HG03439 (cell line): ENCODE data around the gene OR1C1.
"Not testable (repeated sequence)": the region's sequence is repeated elsewhere in the genome, so short reads cannot be mapped to it uniquely, and the experiment has no call there.

Source experiments
- ATAC-seq: cut with Tn5 transposase; IDR thresholded peaks from one replicate; pipeline ENCODE4 v1.9.1; 2021; ENCODE audit warnings: mild to moderate bottlenecking, moderate library complexity; ENCODE audit not compliant: unreplicated experiment

The OR1C1 gene, protein sequence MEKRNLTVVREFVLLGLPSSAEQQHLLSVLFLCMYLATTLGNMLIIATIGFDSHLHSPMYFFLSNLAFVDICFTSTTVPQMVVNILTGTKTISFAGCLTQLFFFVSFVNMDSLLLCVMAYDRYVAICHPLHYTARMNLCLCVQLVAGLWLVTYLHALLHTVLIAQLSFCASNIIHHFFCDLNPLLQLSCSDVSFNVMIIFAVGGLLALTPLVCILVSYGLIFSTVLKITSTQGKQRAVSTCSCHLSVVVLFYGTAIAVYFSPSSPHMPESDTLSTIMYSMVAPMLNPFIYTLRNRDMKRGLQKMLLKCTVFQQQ

DNA sequence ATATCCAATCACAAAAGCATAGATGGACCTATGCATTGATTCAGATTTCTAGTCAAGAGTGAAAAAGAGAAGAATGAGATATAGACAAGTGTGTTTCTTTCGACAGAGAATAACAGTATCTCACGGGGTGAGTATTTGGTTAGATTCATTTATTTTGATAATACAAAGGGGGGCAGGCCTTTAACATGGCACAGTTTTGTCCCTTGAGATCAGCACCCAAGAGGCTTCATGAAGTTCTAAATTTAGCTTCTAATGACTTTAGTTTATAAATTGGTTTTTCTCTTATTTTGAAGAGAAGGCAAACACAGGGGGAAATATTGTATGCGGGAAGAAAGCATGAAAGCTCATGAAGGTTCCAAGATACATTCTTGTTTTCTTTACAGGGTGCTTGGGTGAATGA lies at the start of gene OR1C1:
TSS of gene OR1C1 (minus strand) at position 101 of the 400 bp plus-strand sequence. CDS start 2,150 bp downstream, outside the sequence.
- no peak for ATAC-seq

DNA sequence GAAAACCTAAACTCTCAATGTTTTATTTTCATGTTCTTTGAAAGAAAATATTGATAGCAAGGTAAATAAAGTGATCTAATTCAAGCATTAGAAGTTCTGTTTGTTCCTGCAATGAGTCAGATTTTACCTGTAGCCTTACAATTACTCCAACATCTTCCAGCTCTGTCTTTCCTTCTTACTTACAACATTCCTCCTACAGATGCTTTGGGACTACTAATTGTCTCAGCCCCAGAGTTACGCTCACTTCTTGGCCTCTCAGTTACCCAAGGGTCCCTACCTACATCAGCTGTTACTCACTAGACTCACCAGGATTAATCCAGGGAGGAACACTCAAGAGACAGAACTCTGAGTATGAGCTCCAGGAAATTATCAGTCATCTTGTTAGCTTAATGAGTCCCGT lies 37.2 kb upstream of the OR1C1 start:
- ATAC-seq = no peak

DNA sequence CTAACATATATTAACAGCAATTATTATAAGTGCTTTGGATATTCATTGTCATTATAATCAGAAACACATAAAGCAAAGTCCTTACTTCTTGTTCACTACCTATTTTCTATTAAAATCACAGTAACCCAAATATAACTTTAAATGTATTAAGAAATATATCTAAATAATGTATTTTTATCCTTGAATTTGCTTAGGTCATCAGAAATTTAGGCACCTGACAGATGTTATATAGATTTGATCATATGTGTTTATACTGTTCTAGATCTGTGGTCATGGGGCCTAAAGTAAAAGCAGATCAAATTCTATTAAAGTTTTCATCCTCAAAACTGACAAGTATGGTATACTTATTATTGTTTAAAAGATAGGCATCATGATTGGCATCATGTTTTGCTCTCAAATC lies 9.2 kb upstream of the OR1C1 start:
- no peak for ATAC-seq

DNA sequence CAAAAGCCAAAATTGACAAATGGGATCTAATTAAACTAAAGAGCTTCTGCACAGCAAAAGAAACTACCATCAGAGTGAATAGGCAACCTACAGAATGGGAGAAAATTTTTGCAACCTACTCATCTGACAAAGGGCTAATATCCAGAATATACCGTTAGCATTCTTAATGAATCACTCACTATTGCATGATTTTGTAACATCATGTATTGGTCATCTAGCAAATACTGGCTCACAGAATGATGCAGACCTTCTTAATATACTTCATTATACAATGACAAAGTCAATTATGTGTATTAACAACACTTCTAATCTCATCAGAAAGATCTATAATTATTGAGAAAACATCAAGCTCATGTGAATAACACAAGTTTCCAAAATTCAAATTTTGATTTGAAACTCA lies 6.0 kb downstream of the OR1C1 start:
- not testable (repeated sequence) for ATAC-seq

DNA sequence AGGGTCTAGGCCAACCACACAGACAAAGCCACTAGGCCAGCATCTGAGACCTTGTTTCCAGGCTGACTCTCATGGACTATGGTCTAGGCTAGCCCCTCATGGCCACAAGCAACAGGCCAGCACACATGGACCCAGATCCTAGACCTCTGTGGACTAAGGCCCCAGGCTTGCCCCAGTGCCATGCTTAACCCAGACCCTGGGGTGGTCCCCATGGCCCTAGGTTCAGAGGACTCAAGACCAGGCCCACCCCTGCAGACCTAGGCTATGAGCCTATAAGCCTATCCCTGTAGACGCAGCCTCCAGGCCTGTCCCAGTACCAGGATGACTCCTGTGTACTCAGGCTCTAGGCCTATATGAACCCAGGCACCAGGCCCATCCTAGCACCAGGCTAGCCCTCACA lies 10.5 kb downstream of the OR1C1 start:
- no peak for ATAC-seq

DNA sequence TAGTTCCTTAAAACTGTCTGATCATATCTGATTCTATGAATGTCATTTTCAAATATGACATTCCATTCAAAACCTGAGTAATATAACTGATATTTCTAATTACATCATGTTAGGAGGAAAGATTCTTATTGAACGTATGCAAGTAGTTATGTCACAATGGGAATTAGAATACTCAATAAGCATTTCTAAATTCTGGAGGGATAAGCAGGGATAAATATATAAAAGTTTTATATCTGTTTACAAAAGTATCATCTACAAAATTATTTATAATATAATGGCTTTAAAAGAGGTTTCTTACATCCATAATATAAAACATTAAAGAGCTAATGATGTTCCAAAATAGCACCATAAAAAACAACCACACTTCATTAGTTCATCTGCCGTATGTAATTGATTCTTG lies 12.3 kb downstream of the OR1C1 start, which contains the start of gene OR14A2:
TSS of gene OR14A2 (minus strand) at position 101 of the 400 bp plus-strand sequence.
- ATAC-seq = no peak

DNA sequence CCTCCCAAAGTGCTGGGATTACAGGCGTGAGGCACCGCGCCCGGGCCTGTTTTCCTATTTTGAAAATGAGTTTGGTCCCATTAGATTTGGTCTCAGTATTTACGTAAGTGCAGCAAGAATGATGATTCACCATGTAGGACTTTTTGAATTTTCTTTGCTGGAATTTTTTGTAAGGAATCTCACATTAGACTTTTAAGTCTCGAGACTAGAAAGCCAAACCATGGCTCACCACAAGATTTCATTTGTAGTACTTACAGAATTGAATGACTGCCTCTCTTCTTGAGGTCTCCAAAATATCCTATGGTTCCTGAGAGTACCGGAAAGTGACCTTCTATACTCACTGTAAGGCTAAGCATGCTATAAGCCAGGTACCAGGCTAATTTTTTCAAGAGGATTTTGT lies 12.7 kb downstream of the OR1C1 start:
- ATAC-seq = no peak

DNA sequence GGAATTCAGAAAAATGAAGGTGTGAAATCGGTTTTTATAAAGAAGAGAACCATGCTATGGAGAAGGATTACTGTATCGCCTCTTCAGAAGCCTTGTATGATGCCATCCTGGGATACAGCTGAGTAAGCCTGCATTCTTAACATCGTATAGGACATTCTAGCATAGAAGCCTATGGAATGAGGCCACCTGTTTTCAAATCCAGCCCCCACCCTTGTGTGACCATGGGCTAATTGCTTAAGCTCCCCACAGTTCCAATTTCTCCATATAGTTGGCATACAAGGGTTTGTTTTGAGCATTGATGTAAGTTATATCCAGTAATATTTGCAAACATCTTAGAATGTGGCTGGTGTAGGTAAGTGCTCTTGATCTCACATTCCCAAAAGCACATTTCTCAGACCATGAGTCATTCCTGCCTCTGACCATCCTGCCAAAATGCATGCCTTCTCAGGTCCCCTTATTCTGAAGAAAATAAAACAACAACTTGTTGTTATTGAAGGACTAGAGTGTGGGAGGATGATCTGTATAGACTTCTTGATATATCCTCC lies 13.9 kb downstream of the OR1C1 start:
- no peak for ATAC-seq

DNA sequence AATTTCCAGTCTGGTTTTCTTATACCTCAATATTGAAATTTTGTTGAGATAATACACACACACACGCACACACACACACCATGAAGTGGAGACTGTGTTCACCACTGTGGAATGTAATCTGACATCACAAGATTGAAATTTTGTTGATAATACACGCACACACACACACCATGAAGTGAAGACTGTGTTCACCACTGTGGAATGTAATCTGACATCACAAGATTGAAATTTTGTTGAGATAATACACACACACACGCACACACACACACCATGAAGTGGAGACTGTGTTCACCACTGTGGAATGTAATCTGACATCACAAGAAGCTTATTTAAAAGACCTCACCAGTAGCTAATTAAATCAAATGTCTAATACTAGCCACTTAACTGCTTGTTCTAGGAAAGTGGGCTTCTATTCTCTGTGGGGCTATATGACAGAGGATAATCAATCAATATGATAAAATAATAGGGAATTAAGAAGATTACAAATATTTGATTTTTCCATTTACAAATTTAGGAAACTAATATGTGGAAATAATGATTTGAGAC lies 18.1 kb downstream of the OR1C1 start:
- ATAC-seq = not testable (repeated sequence)

DNA sequence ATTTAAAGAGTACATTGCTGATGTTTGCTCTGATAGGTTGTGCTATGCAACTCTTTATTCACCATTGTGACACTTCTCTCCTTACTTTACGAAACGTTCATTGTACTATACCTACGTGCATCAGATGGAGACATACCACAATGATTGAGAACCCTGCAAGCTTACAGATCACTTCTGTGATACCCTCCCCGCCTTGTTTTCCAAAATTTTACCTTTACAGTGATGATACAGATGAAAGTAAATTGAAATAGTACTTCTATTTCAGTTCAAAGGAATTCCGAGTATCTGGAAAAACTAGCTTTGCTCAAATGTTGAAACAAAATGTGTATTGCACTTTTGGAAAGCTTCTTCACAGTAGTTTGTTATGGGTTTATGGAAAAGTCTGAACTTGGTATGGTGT lies 18.6 kb downstream of the OR1C1 start:
- no peak for ATAC-seq

DNA sequence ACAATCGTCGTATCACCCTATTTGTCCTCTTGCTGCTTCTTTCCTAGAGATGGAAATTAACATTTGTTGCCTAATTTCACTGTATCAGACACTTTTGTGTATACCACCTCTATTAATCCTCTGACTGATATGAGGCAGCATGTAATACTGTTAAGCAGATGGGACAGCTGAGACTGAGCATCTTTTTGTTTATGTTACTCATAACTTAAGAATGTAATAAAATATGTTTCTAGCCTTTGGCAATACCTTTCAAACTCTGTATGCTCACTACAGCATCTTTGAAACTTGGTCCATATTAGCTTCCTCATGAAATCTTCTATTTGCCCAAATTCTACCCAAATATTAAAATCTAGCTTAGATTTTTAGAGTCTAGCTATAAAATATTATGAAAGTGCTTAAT lies 19.6 kb downstream of the OR1C1 start:
- no peak for ATAC-seq

DNA sequence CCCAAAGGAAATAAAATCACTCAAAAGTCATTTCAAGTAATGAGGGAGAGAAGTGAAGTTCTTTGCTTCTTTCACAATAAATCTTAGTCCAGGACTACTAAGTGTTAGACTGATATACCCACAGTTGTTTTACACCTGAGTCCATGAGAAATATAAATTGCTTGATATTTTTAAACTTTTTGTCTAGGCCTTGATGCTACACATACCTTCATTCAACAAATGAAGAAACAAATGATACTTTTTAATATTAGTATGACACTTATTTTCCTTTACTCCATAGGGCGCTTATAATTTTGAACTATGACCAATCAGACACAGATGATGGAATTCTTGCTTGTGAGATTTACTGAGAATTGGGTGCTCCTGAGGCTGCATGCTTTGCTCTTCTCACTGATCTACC lies 22.0 kb downstream of the OR1C1 start, which contains the start of gene OR14K1:
TSS of gene OR14K1 (plus strand) at position 301 of the 400 bp plus-strand sequence. CDS start at position 301, 0 bp downstream.
- ATAC-seq = no peak

DNA sequence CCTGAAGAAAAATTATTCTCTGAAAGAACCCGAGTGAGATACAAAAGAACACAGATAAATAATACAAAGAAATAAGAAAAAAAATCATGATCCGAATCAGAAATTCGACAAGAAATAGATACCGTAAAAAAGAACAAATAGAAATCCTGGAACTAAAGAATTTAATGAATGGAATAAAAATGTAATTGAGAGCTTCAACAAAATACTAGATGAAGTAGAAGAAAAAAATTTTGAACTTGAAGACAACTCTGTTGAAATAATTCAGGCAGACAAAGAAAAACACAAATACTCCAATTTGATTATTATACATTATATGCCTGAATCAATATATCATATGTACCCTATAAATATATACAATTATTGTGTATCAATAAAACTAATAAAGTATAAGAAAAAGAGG lies 39.1 kb downstream of the OR1C1 start:
- ATAC-seq = no peak

DNA sequence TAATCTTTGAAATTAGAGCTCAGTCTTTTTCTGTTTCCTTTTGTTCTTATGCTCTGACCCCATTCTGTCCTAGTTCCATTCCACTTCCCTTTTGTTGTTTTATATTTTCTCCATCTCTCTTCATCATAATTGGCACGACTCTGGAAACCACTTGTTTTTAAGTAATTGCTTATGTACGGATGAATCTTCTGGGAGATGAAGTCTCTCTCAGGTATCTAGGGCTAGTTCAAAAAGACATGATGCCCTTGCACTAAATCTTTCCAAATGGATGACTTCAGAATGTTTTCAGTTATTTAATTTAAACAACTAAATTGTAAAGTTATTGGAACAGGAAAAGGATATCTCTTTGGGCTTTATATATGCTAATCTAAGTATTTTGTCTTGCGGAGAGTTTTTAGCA lies 43.8 kb downstream of the OR1C1 start, which contains the start of gene OR6F1:
TSS of gene OR6F1 (minus strand) at position 101 of the 400 bp plus-strand sequence. CDS start 3,891 bp downstream, outside the sequence.
- no peak for ATAC-seq

DNA sequence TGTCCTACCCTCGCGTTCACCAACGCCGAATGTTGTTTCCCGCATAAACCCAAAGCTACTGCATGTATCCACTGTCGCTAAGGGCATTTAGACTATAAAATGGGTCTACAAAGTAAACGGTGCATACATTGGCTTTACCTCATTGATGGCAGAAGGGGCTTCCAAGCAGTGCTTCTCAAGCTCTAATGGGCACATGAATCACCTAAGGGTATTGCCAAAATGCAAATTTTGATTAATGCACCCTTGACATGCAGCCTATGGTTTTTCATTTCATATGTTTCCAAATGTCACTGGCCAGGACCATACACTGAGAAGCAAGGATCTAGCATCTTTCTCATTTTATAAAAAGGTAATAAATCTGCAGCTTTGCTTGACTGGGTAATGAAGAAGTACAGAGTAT lies 46.6 kb downstream of the OR1C1 start:
- no peak for ATAC-seq

DNA sequence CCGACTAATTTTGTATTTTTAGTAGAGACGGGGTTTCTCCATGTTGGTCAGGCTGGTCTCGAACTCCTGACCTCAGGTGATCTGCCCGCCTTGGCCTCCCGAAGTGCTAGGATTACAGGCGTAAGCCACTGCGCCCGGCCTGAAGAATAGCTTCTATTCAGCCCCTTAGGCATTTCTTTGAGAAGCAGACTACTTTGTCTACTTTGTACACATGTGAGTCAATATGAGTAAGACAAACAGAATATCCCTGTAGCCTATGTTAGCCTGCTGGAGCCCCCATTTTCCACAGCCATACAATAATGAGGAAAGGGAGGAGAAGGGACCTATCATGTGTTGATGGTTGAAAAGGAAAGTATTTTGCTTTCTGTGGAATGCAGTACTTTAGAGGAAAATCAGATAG lies 49.7 kb downstream of the OR1C1 start:
- not testable (repeated sequence) for ATAC-seq
